ENCODE results near the gene MEAF6. TPM values are rescaled to one million over a fixed set of nuclear protein-coding genes. Genes with fewer than 3 reads are reported as not detected.

MEAF6 gene
- total and polyA plus RNA-seq, 4 donors: 18.7 to 25.3 (median 21.2) TPM

DNA sequence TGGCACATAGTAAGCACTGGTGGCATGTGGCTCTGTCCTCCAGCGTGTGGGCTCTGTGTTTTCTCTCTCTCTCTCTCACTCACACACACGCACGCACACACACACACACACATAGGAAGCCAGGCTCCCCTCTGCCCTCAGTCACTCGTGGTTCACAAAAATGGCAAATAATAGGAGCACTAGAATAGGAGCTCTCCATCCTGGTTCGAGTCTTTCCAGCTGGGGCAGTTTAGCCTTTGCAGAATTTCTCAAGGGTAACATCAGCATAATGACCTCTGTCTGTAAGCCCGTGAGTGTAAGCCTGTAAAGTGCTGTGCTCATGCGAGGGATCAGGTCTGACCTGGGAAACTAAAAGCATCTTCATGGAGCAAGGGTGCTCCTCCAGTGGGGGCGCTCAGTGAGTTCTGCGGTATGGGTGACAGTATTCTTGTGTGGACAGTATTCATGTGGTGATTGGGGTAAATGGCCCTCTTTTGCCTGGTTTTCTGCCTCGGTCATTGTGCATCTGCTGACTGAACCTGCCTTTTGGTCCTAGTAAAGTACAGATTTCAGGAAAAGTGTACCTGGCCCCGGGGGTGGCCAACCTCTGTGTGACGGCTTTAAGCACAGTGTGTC, 41.0 kb downstream of the MEAF6 start:
- TF ChIP-seq JUND (IDR thresholded peaks at IDR 0.05): no peak
- no peak for TF ChIP-seq GABPA (IDR thresholded peaks at IDR 0.05 in 1 of 2, conservative IDR thresholded peaks at IDR 0.05 in 1 of 2)
- TF ChIP-seq, protein P1, sequence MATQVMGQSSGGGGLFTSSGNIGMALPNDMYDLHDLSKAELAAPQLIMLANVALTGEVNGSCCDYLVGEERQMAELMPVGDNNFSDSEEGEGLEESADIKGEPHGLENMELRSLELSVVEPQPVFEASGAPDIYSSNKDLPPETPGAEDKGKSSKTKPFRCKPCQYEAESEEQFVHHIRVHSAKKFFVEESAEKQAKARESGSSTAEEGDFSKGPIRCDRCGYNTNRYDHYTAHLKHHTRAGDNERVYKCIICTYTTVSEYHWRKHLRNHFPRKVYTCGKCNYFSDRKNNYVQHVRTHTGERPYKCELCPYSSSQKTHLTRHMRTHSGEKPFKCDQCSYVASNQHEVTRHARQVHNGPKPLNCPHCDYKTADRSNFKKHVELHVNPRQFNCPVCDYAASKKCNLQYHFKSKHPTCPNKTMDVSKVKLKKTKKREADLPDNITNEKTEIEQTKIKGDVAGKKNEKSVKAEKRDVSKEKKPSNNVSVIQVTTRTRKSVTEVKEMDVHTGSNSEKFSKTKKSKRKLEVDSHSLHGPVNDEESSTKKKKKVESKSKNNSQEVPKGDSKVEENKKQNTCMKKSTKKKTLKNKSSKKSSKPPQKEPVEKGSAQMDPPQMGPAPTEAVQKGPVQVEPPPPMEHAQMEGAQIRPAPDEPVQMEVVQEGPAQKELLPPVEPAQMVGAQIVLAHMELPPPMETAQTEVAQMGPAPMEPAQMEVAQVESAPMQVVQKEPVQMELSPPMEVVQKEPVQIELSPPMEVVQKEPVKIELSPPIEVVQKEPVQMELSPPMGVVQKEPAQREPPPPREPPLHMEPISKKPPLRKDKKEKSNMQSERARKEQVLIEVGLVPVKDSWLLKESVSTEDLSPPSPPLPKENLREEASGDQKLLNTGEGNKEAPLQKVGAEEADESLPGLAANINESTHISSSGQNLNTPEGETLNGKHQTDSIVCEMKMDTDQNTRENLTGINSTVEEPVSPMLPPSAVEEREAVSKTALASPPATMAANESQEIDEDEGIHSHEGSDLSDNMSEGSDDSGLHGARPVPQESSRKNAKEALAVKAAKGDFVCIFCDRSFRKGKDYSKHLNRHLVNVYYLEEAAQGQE (IDR thresholded peaks at IDR 0.05): no peak
- no peak for TF ChIP-seq HNF4A (conservative IDR thresholded peaks at IDR 0.05)
- TF ChIP-seq EGR1 (IDR thresholded peaks at IDR 0.05; ENCODE audit: low read depth in 2 of 2): no peak
- TF ChIP-seq HNF4G (IDR thresholded peaks at IDR 0.05): no peak
- TF ChIP-seq FOXA1 (IDR thresholded peaks at IDR 0.05): no peak
- TF ChIP-seq FOXA2 (IDR thresholded peaks at IDR 0.05): no peak
- no peak for TF ChIP-seq NR2F2 (IDR thresholded peaks at IDR 0.05)
- Histone ChIP-seq H3K27me3 (ENCODE audit: control insufficient read depth in 4 of 4, insufficient read depth in 4 of 4, low read length in 3 of 4) (no peaks in the 10 kb centered on the region), H3K36me3 (ENCODE audit: control insufficient read depth in 4 of 4, insufficient read depth in 3 of 4, low read depth in 1 of 4, low read length in 3 of 4) (no peaks in the 10 kb centered on the region), H3K4me1 (ENCODE audit: control insufficient read depth in 4 of 4, insufficient read depth in 4 of 4, low read length in 3 of 4) (peaks cover 20 to 49% (median 35%) of the 10 kb centered on the region in 4 donors), H3K9me3 (ENCODE audit: control insufficient read depth in 4 of 4, low read length in 3 of 4) (no peaks in the 10 kb centered on the region), H3K4me3 (ENCODE audit: low read depth in 1 of 3, low read length in 3 of 3) (peak overlapping the region; percentile 54 to 96 (median 73)), H3K27ac (ENCODE audit: low read depth in 1 of 2, low read length in 2 of 2) (peak overlapping the region; percentile 84 to 97), H3K9ac (ENCODE audit: low read depth in 1 of 2, low read length in 2 of 2) (peak overlapping the region; percentile 2 to 68)
- DNase-seq (ENCODE audit: low spot score): no peak
- WGBS: 29% methylated on average over 12 of the region's 12 CpGs

DNA sequence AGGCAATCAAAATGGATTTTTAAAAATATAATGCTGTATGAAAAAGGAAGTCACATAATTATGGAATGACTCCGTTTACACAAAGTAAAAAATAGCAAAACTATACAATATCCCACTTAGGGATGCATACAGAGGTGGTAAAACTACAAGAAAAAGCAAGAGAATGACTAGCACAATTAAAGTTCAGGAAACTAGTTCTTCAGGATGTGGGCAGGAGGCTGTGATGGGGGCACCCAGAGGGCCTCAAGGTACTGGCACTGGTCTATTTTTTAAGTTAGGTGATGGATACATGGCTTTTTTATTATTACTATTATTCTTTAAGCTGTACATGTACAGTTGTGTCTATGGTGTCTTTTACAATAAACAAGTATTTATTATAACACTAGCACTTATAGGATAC, 41.6 kb downstream of the MEAF6 start:
- TF ChIP-seq FOXA2 (IDR thresholded peaks at IDR 0.05) (no peak), RAD21 (IDR thresholded peaks at IDR 0.05) (no peak)
- H3K9ac ChIP-seq (ENCODE audit: low read depth in 1 of 2, low read length in 2 of 2): peak overlapping the region in 1 of 2 donors; percentile 17
- 82% methylated on average over 1 of the region's 1 CpG for WGBS
- no peak overlapping the region for H3K4me3 ChIP-seq (ENCODE audit: low read depth in 1 of 3, low read length in 3 of 3)
- no peaks in the 10 kb centered on the region for H3K27me3 ChIP-seq (ENCODE audit: control insufficient read depth in 4 of 4, insufficient read depth in 4 of 4, low read length in 3 of 4)
- H3K36me3 ChIP-seq (ENCODE audit: control insufficient read depth in 4 of 4, insufficient read depth in 3 of 4, low read depth in 1 of 4, low read length in 3 of 4): no peaks in the 10 kb centered on the region
- no peaks in the 10 kb centered on the region for H3K9me3 ChIP-seq (ENCODE audit: control insufficient read depth in 4 of 4, low read length in 3 of 4)
- peaks cover 15 to 43% (median 30%) of the 10 kb centered on the region in 4 donors for H3K4me1 ChIP-seq (ENCODE audit: control insufficient read depth in 4 of 4, insufficient read depth in 4 of 4, low read length in 3 of 4)
- no peak for DNase-seq (ENCODE audit: low spot score)
- no peak overlapping the region for H3K27ac ChIP-seq (ENCODE audit: low read depth in 1 of 2, low read length in 2 of 2)

DNA sequence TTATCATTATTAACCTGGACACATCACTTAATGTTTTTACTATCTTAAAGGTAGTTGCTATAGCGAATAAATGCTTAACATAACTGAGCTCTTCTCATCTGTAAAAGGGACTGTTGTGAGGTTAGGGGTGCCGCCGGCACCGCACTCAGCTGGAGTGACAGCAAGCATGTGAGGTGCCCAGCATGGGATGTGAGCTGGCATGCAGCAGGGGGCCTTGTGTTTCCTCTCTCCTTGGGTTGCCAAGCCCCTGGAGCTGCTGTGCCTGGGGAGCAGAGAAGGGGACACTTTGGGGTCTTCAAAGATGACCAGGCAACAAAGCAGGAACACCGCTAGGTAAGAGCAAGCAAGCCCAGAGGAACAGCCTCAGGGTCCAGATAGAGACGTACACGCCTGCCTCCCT, 42.3 kb downstream of the MEAF6 start:
- Histone ChIP-seq H3K9ac (ENCODE audit: low read depth in 1 of 2, low read length in 2 of 2) (no peak overlapping the region), H3K36me3 (ENCODE audit: control insufficient read depth in 4 of 4, insufficient read depth in 3 of 4, low read depth in 1 of 4, low read length in 3 of 4) (no peaks in the 10 kb centered on the region), H3K27me3 (ENCODE audit: control insufficient read depth in 4 of 4, insufficient read depth in 4 of 4, low read length in 3 of 4) (no peaks in the 10 kb centered on the region), H3K9me3 (ENCODE audit: control insufficient read depth in 4 of 4, low read length in 3 of 4) (no peaks in the 10 kb centered on the region), H3K27ac (ENCODE audit: low read depth in 1 of 2, low read length in 2 of 2) (peak overlapping the region in 1 of 2 donors; percentile 48), H3K4me3 (ENCODE audit: low read depth in 1 of 3, low read length in 3 of 3) (no peak overlapping the region), H3K4me1 (ENCODE audit: control insufficient read depth in 4 of 4, insufficient read depth in 4 of 4, low read length in 3 of 4) (peaks cover 9 to 38% (median 24%) of the 10 kb centered on the region in 4 donors)
- WGBS: 91% methylated on average over 7 of the region's 7 CpGs
- TF ChIP-seq, protein P2, sequence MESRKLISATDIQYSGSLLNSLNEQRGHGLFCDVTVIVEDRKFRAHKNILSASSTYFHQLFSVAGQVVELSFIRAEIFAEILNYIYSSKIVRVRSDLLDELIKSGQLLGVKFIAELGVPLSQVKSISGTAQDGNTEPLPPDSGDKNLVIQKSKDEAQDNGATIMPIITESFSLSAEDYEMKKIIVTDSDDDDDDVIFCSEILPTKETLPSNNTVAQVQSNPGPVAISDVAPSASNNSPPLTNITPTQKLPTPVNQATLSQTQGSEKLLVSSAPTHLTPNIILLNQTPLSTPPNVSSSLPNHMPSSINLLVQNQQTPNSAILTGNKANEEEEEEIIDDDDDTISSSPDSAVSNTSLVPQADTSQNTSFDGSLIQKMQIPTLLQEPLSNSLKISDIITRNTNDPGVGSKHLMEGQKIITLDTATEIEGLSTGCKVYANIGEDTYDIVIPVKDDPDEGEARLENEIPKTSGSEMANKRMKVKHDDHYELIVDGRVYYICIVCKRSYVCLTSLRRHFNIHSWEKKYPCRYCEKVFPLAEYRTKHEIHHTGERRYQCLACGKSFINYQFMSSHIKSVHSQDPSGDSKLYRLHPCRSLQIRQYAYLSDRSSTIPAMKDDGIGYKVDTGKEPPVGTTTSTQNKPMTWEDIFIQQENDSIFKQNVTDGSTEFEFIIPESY (IDR thresholded peaks at IDR 0.05): no peak
- no peak for TF ChIP-seq TAF1 (conservative IDR thresholded peaks at IDR 0.05)
- TF ChIP-seq YY1 (IDR thresholded peaks at IDR 0.05): no peak
- TF ChIP-seq SP1 (IDR thresholded peaks at IDR 0.05): no peak
- no peak for TF ChIP-seq JUND (IDR thresholded peaks at IDR 0.05)
- TF ChIP-seq EGR1 (IDR thresholded peaks at IDR 0.05; ENCODE audit: low read depth in 2 of 2): no peak
- TF ChIP-seq, protein P3, sequence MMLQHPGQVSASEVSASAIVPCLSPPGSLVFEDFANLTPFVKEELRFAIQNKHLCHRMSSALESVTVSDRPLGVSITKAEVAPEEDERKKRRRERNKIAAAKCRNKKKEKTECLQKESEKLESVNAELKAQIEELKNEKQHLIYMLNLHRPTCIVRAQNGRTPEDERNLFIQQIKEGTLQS (IDR thresholded peaks at IDR 0.05): no peak
- TF ChIP-seq HNF4G (IDR thresholded peaks at IDR 0.05): no peak
- no peak for DNase-seq (ENCODE audit: low spot score)
